ENCODE measurements around the gene DCK.

- TF ChIP-seq CTCF (conservative IDR thresholded peaks at IDR 0.05) = no peak
- no peak for TF ChIP-seq EZH2 (IDR thresholded peaks at IDR 0.05; ENCODE audit: low read depth)
These were observed 9.3 kb upstream of the DCK start for GRCh38 chr4:70984106-70984505.

Data from PC-9 (cell line).